Astrocyte of the cerebellum (primary cell): ENCODE data around the gene PJA1.

Source experiments
- DNase-seq: peaks from one replicate; pipeline ENCODE4 v3.0.0-alpha.2; 2011; ENCODE audit warnings: low read depth
- H3K4me3 ChIP-seq: 2 replicates; pipeline ENCODE4 v1.5.1; 2011; ENCODE audit warnings: mild to moderate bottlenecking, low read depth, low read length, moderate library complexity
- CTCF ChIP-seq: IDR thresholded peaks from 2 replicates; pipeline ENCODE4 v1.5.1; 2012; ENCODE audit warnings: low read length, low read depth, moderate library complexity, mild to moderate bottlenecking; ENCODE audit errors: missing control alignments
- in situ Hi-C: cut with HindIII; loops from 2 replicates; pipeline ENCODE4 v1.10.0; 2017; ENCODE audit warnings: low sequenced_read_pairs

The PJA1 gene

GRCh38 chrX:69148946-69149345 is 16.3 kb downstream of the PJA1 start:
- no peak for TF ChIP-seq CTCF
- H3K4me3 ChIP-seq, result no peak overlapping the region
- in situ Hi-C loops, result no loop called here
- no peak for DNase-seq

- no peak for DNase-seq
- in situ Hi-C loops, result no loop called here
- no peak overlapping the region for H3K4me3 ChIP-seq
- TF ChIP-seq CTCF, result no peak
Observed at GRCh38 chrX:69146739-69147138, 18.5 kb downstream of the PJA1 start.

GRCh38 chrX:69145714-69146113 is 19.5 kb downstream of the PJA1 start:
- in situ Hi-C loops, result no loop called here
- no peak for DNase-seq
- no peak overlapping the region for H3K4me3 ChIP-seq
- no peak for TF ChIP-seq CTCF

GRCh38 chrX:69144838-69145680 is 20.2 kb downstream of the PJA1 start:
- in situ Hi-C loops, result no loop called here

DNA sequence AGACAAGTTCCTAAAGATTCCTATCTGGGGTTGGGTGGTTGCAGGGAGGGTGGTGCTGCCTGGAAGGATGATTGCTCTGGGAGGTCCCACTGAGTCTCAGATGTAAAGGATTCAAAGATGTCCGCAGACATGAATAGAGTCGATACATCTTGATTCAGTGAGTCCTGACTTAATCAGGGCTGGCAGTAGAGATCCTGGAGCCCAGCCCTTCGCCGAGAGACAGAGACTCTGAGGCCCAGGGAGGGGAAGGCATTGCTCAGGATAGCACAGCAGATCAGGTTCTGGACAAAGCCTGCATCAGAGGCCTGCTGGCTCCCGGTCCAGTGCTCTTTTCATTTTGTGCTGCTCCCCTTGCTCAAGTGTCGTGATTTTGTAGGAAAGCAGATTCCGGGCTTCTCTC is 21.7 kb downstream of the PJA1 start:
- H3K4me3 ChIP-seq, result no peak overlapping the region
- in situ Hi-C loops, result no loop called here
- no peak for TF ChIP-seq CTCF
- no peak for DNase-seq

More at GRCh38 chrX:69144838-69145680, 20.2 kb downstream of the PJA1 start:
- DNase-seq, result no peak
- no peak for TF ChIP-seq CTCF
- no peak overlapping the region for H3K4me3 ChIP-seq

GRCh38 chrX:69142788-69143469 is 22.3 kb downstream of the PJA1 start:
- TF ChIP-seq CTCF, result no peak
- DNase-seq, result no peak
- in situ Hi-C loops, result no loop called here
- no peak overlapping the region for H3K4me3 ChIP-seq
